ENCODE measurements around the gene APOA1. TPM values are rescaled to one million over a fixed set of nuclear protein-coding genes. Genes with fewer than 3 reads are reported as not detected.
"Not testable (repeated sequence)": the region's sequence is repeated elsewhere in the genome, so short reads cannot be mapped to it uniquely, and the experiment has no call there.

The APOA1 gene
- total RNA-seq, 1 donor from 2014 or later, result 2.7 TPM

- Histone ChIP-seq H3K9me3 (ENCODE audit: low read depth) (no peaks in the 10 kb centered on the region), H3K27ac (no peak overlapping the region), H3K9ac (no peak overlapping the region), H2AFZ (replicated peaks) (no peak overlapping the region), H3K36me3 (no peaks in the 10 kb centered on the region), H3F3A (ENCODE audit: low read depth) (no peaks in the 10 kb centered on the region), H3K4me1 (no peaks in the 10 kb centered on the region), H3K27me3 (no peaks in the 10 kb centered on the region), H3K4me2 (no peak overlapping the region), H4K20me1 (ENCODE audit: low read depth) (no peaks in the 10 kb centered on the region), H3K4me3 (no peak overlapping the region), H3K79me2 (ENCODE audit: low read depth) (no peaks in the 10 kb centered on the region)
- TF ChIP-seq CTCF (IDR thresholded peaks at IDR 0.05) (no peak), EZH2 (IDR thresholded peaks at IDR 0.05) (no peak), EZH2phosphoT487 (IDR thresholded peaks at IDR 0.05) (no peak)
- DNase-seq (ENCODE audit: low spot score), result no peak
- Mint-ChIP-seq H3K27ac (no peak overlapping the region), H3K9me3 (no peaks in the 10 kb centered on the region), H3K27me3 (ENCODE audit: insufficient read depth, low read depth) (peaks cover 8% of the 10 kb centered on the region), H3K4me3 (no peak overlapping the region), H3K4me1 (no peaks in the 10 kb centered on the region), H3K36me3 (no peaks in the 10 kb centered on the region)
These were observed 28.9 kb downstream of the APOA1 start for GRCh38 chr11:116808262-116809175.

GRCh38 chr11:116807601-116808261 is 29.7 kb downstream of the APOA1 start:
- no peaks in the 10 kb centered on the region for H3K79me2 ChIP-seq (ENCODE audit: low read depth)
- no peak overlapping the region for H3K4me3 ChIP-seq
- H3K9me3 ChIP-seq (ENCODE audit: low read depth), result no peaks in the 10 kb centered on the region
- Mint-ChIP-seq H3K4me1 (no peaks in the 10 kb centered on the region), H3K36me3 (no peaks in the 10 kb centered on the region), H3K9me3 (no peaks in the 10 kb centered on the region), H3K27me3 (ENCODE audit: insufficient read depth, low read depth) (peaks cover 8% of the 10 kb centered on the region), H3K4me3 (no peak overlapping the region), H3K27ac (no peak overlapping the region)
- no peak for TF ChIP-seq EZH2 (IDR thresholded peaks at IDR 0.05)
- no peaks in the 10 kb centered on the region for H3K4me1 ChIP-seq
- no peak overlapping the region for H3K4me2 ChIP-seq
- H3K9ac ChIP-seq, result no peak overlapping the region
- no peak for DNase-seq (ENCODE audit: low spot score)
- H3K36me3 ChIP-seq, result no peaks in the 10 kb centered on the region
- no peak overlapping the region for H3K27ac ChIP-seq
- H3K27me3 ChIP-seq, result no peaks in the 10 kb centered on the region
- no peaks in the 10 kb centered on the region for H4K20me1 ChIP-seq (ENCODE audit: low read depth)
- no peak overlapping the region for H2AFZ ChIP-seq (replicated peaks)
- H3F3A ChIP-seq (ENCODE audit: low read depth), result no peaks in the 10 kb centered on the region

- H3K4me3 ChIP-seq, result no peak overlapping the region
- TF ChIP-seq EZH2 (IDR thresholded peaks at IDR 0.05) (no peak), CTCF (IDR thresholded peaks at IDR 0.05) (no peak), EZH2phosphoT487 (IDR thresholded peaks at IDR 0.05) (no peak)
- no peaks in the 10 kb centered on the region for H3K9me3 ChIP-seq (ENCODE audit: low read depth)
- peaks cover 6% of the 10 kb centered on the region for H3K27me3 Mint-ChIP-seq (ENCODE audit: insufficient read depth, low read depth)
- no peaks in the 10 kb centered on the region for H3K4me1 Mint-ChIP-seq
- DNase-seq (ENCODE audit: low spot score), result no peak
- no peaks in the 10 kb centered on the region for H3K27me3 ChIP-seq
- no peak overlapping the region for H3K9ac ChIP-seq
- H3K9me3 Mint-ChIP-seq, result no peaks in the 10 kb centered on the region
- H3K36me3 Mint-ChIP-seq, result no peaks in the 10 kb centered on the region
- H3K4me1 ChIP-seq, result no peaks in the 10 kb centered on the region
- H3K36me3 ChIP-seq, result no peaks in the 10 kb centered on the region
- no peaks in the 10 kb centered on the region for H4K20me1 ChIP-seq (ENCODE audit: low read depth)
- H3K27ac Mint-ChIP-seq, result no peak overlapping the region
- H3K27ac ChIP-seq, result no peak overlapping the region
- no peaks in the 10 kb centered on the region for H3K79me2 ChIP-seq (ENCODE audit: low read depth)
- H2AFZ ChIP-seq (replicated peaks), result no peak overlapping the region
- H3F3A ChIP-seq (ENCODE audit: low read depth), result no peaks in the 10 kb centered on the region
- H3K4me3 Mint-ChIP-seq, result no peak overlapping the region
- no peak overlapping the region for H3K4me2 ChIP-seq
These were observed 33.4 kb downstream of the APOA1 start for GRCh38 chr11:116804001-116804400.

GRCh38 chr11:116801662-116802061 is 35.8 kb downstream of the APOA1 start:
- not testable (repeated sequence) for H3K9ac ChIP-seq; H3K4me2 ChIP-seq; H3K4me1 ChIP-seq; H3K27me3 ChIP-seq; H3K9me3 ChIP-seq (ENCODE audit: low read depth); H3K79me2 ChIP-seq (ENCODE audit: low read depth); H3K36me3 ChIP-seq; H3K27me3 Mint-ChIP-seq (ENCODE audit: insufficient read depth, low read depth); H3K9me3 Mint-ChIP-seq; H3K36me3 Mint-ChIP-seq; H3F3A ChIP-seq (ENCODE audit: low read depth); H3K27ac ChIP-seq; H4K20me1 ChIP-seq (ENCODE audit: low read depth); H3K4me3 ChIP-seq; H3K4me1 Mint-ChIP-seq; H3K27ac Mint-ChIP-seq; DNase-seq (ENCODE audit: low spot score); H2AFZ ChIP-seq (replicated peaks); H3K4me3 Mint-ChIP-seq
